GM08714 (cell line): ENCODE results near the gene TMEM132D.

Experiments
- H3K4me3 ChIP-seq: fragments of 200-500 bp; sonication (Bioruptor generic); 2 replicates; pipeline ENCODE4 v1.5.1; 2014; ENCODE audit warnings: mild to moderate bottlenecking, low read length, inconsistent platforms
- ZNF274 ChIP-seq: IDR thresholded peaks from 2 replicates; pipeline ENCODE4 v1.6.1; 2012; ENCODE audit warnings: mild to moderate bottlenecking, low read depth, low read length

Gene TMEM132D

DNA sequence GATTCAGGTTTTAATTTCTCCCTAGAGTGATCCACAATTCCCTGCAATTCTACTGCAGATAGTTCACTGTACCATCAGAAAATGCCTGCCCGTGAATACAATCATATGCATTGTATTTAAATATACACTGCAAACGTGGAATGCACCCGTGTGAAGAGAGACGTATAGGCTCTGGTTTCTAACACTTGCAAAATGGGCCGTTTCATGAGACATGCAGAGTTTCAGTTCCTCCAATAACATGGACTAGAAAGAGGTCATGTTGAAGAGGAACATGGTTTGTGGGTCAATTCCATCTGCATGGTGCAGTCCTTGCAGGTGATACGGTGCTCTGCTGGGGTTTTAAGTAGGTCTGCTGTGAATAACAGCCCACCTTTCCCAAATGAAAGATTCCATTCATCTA is 373.3 kb downstream of the TMEM132D start:
- H3K4me3 ChIP-seq = no peak overlapping the region
- no peak for TF ChIP-seq ZNF274

DNA sequence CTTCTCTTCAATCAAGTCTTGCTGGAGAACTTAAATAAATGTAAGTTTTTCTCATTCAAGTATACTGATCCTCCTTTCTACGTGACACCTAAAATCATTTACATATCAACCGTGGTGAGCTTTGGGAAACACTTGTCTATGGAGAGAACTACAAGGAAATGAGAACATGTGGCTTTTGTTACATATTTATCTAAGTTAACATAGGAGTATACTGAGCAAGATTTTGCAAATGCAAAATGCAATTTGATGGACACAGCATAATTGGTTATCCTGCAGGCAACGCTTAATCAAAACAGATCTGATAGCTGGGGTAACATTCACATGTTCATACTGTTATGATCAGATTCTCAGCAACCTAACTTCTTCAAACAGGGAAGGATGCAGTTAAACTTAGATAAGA is 376.3 kb downstream of the TMEM132D start:
- no peak overlapping the region for H3K4me3 ChIP-seq
- TF ChIP-seq ZNF274 = no peak

DNA sequence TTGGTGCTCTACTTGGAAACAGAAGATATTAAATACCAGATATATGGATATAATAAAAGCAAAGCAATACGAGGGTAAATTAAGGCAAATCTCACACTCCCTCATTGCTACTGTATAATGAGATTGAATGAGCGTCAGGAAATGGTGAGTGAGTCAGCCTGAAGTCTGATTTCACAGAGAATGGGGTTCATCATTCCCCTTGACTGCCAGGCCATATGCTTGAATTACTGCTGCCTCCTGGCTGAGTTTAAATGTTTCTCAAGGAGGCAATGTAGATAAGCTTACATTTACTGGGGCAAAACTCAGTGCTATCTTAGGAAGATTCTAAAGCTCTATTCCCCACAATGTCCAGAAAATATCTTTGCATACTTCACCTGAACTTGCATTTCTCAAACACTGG is 380.2 kb downstream of the TMEM132D start:
- H3K4me3 ChIP-seq = no peak overlapping the region
- no peak for TF ChIP-seq ZNF274

DNA sequence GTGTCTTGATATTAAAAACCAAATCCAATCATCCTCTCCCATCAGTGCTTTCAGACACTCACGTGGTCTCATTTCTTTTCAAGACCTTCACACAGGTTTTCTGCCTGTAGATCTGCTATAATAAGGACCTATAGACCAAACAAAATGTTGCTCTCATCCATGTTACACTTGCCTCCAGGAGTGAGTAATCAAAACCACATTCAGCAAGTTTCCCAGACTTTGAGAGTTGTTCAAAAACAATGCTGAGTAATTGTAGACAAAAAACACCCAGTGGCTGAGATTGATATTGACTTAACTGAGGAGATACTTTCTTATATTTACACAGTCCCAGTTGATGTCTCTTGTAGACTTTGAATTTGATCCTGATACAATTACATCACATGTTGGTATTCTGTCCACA is 383.1 kb downstream of the TMEM132D start:
- H3K4me3 ChIP-seq = no peak overlapping the region
- no peak for TF ChIP-seq ZNF274

DNA sequence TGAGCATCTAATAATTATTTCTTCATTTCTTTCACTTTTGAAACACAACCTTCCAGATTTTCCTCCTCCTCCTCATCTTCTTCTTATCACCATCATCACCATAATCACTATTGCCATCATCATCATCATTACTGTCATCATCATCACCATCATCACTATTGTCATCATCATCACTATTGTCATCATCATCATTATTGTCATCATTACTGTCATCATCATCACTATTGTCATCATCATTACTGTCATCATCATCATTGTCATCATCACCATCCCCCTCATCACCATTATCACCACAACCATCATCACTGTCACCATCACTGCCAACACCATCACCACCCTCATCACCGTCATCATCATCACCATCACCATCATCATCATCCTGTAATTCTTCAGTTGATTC is 400.0 kb downstream of the TMEM132D start:
- H3K4me3 ChIP-seq = no peak overlapping the region
- no peak for TF ChIP-seq ZNF274

DNA sequence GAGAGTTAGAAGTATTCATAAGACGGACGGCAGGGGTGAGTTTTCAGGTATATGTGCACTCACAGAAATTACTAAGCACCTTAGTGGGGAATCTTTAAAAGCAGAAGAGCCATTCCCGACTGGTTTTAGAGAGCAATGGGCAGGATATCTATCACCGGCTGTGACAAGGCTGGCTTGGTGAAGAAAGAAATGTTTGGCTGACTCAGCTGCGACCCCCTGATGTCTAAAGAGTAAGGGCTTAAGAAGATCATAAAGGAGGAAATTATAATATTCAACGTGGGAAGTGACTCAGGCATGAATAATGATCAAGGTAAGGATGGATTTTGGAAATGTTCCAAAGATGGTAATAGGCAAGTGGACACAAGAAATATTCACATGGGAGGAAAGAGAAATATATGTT is 407.6 kb downstream of the TMEM132D start:
- TF ChIP-seq ZNF274 = no peak
- H3K4me3 ChIP-seq = no peak overlapping the region

DNA sequence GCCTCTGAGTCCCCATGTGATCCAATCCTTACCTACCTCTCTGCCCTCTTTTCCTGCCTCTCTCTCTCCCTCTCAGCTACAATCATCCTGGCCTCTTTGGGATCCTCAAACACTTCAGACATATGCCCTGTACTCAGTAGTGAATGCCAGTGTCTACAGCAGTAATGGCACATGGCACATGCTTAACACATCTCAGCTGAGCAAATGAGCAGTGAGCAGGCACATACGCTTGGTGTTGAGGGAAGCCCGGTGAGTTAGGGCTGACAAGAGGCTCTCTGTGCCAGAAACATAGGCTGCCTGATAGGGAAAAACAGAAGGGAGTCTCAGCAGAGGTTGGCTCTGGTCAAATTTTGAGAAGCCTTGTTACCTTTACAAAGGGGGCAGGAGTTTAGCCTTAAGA is 409.1 kb downstream of the TMEM132D start:
- no peak for TF ChIP-seq ZNF274
- no peak overlapping the region for H3K4me3 ChIP-seq

DNA sequence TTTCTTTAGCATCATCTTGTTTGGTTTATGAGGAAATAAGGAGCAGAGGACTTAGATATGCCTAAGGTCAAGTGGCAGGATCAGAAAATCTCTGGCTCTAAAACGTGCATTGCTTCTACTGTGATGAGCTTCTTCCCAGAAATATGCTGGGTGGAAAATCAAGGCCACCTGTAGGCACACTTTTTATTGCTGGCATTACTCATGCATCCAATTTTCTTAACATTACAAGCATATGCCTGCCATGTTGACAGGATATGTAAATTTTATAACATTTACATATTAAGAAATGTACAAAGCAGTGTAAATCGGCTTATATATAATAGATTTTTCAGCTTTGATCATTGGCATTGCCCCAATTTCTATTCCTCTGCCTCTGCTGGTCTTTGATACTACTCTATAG is 409.6 kb downstream of the TMEM132D start:
- H3K4me3 ChIP-seq = no peak overlapping the region
- TF ChIP-seq ZNF274 = no peak

DNA sequence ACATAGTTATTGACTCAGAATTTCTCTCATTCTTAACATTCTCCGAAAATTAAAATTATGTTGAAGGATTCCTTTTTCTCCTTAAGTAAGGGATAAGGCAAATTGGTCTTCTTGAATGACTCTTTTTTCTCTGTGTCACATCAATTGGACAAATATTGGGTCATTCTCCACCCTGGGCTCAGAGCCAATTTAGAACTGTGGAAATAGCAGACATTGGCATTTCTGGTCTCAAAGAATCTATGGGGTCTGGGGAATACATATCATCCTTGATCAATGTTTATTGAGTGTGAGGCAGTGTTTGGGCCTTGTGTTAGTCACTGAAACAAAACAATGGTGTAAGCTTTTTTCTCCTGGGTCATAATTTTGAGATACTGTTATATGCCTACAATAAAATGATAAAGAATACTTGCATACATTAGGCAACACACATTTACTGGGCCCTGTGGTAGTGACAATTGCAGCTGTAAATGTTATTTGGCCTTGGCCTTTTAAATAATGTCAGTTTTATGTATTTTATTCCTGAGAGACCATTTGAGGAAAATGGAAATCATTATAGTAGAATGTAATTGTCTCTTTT is 414.6 kb downstream of the TMEM132D start:
- no peak for TF ChIP-seq ZNF274
- no peak overlapping the region for H3K4me3 ChIP-seq

DNA sequence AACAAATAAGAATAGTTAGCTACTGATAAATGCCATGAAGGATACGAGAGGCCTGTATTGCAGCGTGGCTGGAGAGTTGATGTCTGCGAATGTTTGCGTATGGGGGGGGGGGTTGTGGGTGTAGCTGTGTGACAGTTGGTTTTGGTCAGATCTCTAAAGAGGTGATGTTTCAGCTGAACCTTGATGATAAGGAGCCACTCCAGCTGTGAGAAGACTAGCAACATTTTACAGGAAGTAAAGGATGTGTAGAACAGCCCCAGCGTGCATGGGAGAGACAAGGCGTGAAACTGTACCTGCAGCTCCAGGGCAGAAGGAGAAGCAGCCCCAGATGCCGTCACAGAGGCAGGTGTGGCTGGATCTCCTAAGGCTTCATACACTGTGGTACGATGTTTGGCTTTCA is 416.9 kb downstream of the TMEM132D start:
- TF ChIP-seq ZNF274 = no peak
- no peak overlapping the region for H3K4me3 ChIP-seq

DNA sequence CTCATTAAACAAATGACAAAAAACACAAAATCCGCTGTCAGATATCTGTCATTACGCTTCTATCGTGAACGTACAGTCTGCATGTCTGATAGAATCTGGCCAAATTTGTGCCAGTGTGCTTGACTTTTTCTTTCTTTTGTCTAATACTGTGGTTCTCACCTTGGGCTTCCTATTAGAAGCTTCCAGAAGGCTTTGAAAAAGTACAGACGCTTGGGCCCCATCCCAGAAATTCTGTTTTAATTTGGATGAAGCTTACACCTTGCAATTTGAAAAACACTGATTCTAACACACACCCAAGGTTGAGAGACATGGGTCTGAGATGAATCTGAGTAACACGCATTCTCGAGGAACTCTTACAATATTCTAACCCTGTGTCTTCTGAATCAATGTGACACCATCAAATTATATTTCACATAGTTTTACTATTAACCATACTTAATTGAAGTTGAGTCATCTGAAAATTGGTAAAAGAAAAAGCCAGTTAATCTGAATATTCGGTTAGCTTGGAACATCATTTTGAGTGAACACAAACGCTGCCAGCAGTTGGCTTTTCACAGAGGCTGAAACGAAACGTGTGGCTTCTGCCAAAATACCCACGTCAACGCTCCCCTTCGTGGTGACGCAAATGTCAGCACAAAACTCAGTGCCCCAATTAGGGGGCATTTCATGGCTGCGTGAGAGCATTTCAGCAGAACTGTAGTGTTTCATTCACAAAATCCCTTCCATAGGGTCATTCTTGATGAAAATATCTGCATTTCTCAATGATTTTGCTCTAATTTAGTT is 420.5 kb downstream of the TMEM132D start:
- no peak overlapping the region for H3K4me3 ChIP-seq

DNA sequence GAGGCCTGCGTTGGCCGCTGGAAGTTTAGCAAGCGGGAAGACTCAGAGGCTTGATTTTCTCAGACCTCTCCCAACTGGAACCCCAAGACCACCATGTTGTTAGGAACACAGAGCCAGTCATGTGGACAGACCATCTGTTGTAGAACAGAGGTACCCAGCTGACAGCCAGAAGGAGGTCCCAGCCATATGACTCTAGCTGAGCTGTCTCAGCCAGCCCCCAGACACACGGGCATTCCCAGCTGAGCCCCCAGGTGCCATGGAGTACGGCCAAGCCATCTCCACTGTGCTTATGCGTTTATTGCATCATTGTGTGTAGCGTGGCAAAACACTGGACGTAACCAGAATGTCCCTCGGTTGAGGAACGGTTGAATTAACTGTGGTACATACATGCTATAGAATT is 421.9 kb downstream of the TMEM132D start:
- no peak overlapping the region for H3K4me3 ChIP-seq
- TF ChIP-seq ZNF274 = no peak

More for the DNA sequence above, 420.5 kb downstream of the TMEM132D start:
- TF ChIP-seq ZNF274 = no peak

DNA sequence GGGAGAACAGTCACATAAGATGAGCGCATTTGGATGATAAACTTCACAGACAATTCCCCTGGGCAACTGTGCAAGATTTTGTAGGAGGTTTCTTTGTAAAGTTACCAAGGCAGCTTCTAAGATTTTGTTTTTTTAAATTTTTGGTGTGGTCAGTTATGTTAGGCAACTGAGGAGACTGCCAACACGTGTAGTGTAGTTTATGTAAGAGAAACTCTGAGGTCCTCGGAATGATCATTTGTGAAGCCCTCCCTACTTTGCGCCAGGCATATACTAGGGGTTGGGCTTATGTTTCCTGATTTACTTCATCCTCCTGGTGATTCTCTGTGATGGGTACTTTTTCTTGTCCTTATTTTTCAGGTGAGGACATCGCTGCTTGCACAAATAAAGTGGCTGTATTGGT is 433.6 kb downstream of the TMEM132D start:
- no peak overlapping the region for H3K4me3 ChIP-seq
- no peak for TF ChIP-seq ZNF274

DNA sequence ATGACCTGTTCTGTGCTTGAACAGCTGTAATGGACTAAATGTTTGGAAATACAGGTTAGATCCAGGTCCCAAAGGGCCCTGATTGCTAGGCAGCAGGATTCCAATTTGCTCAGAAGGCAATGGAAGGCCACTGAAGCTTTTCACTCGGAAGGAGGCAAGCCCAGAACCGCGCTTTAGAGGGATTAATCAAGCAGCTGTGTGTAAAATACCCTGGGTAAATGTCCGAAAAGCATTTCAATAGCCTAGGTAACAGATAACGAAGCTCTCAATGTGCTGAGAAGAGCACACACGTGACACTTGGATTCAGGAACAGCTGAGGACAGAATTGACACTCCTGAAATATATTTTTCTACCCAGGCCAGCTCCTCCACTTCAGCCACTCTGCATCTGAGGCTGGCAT is 436.1 kb downstream of the TMEM132D start:
- TF ChIP-seq ZNF274 = no peak
- no peak overlapping the region for H3K4me3 ChIP-seq

DNA sequence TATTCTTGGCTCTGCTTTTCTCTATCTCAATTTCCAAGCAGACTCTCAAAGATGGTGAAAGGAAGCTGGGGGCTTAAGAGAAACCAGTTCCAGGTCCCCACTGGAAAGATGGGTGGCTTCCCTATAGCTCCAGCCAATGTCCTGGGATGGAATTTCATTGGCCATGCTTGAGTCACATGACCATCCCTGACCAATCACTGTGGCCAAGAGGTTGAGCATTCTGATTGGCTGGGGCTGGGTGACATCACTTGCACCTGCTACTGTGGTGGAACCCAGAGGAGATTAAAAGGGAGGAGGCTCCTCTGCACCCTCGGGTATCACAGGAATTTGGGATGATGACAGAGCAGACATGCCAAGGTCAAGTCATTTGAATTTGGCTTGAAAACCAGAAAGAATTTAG is 436.5 kb downstream of the TMEM132D start:
- TF ChIP-seq ZNF274 = no peak
- no peak overlapping the region for H3K4me3 ChIP-seq

DNA sequence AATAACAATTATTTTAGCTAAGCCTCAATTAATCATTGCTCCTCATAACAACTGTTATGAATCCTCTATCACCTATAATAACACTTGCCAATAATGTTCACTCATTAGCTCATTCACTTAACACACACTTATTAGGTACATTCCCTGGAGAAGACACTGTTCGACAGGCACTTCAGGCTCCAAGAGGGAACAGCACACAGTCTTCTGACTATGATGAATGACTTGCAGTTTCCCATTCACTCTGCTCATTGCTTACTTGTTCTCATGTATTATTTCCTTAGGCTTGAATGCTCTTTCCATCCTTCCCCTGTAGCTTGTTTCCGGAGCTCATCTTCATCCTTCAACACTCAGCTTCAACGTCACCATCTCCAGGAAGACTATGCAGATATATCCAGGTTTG is 437.3 kb downstream of the TMEM132D start:
- no peak overlapping the region for H3K4me3 ChIP-seq
- TF ChIP-seq ZNF274 = no peak

DNA sequence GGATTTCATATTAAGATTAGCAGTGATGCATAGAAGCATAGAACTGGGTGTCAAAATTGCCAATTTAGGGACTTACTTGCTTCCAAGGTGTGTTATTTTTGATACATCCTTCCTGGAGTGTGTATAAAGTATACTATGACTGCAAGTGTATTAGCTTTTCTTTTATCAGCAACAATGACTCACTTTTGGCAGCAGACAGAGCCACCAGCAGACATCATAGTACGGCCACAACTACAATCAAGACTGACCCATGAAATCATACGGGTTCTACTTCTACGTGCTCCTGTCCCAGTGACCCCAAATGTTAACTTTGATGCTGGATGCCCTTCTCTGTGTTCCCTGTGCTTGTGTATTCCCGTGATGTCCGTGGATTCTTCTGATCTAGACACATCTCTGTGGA is 443.9 kb downstream of the TMEM132D start:
- TF ChIP-seq ZNF274 = no peak
- H3K4me3 ChIP-seq = no peak overlapping the region
